ENCODE data around the gene TXNDC11. TPM values are rescaled to one million over a fixed set of nuclear protein-coding genes. Genes with fewer than 3 reads are reported as not detected.

TXNDC11 gene
- total RNA-seq, 2 donors from 2014 or later = 75.0 to 96.9 TPM

DNA sequence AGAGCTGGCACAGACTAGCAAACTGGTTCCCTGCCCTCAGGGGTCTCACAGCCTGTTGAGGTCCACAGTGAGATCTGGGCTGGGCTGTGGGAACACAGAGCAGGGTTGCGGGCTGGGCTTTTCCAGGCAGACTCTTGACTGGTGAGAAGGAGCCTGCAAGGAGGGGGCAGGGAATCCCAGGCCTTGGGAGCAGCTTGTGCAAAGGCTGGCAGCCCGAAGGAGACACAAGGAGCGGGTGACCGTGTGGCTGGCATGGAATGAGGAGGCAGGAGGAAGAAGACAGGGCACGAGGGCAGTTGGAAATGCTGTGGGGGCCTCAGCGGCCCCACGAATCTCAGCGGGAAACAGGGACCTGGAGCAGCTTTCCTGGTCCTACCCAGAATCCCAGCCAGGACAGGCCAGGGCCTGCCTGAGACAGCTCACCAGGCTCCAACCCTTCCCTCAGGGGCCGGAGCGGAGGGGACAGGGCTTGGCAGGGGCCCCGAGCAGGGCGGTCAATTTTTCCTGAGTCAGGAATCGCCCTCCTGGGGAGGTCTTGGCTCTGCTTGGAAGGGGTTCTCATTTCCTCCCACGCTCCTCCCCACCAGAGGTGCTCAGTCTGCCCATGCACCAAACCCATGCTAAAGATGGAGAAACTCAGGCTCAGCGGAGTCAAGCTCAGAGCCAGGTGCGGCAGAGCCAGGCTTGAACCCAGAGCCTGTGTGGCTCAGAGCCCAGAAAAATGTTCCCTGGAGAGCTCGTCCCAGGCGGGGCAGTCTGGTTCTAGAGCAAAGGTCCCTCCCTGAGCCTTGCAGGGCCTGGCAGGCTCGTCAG is 83.6 kb downstream of the TXNDC11 start:
- H3K4me3 ChIP-seq = no peak overlapping the region
- H3K27me3 ChIP-seq (replicated peaks; ENCODE audit: insufficient read depth) = no peaks in the 10 kb centered on the region
- no peak for DNase-seq (ENCODE audit: low spot score)
- peak overlapping the region; percentile 23 to 35 for H3K27ac ChIP-seq
- intact Hi-C loops (cut with DNase I) = no loop called here
- WGBS = 32% methylated on average over 19 of the region's 19 CpGs
- no peaks in the 10 kb centered on the region for H3K4me1 ChIP-seq (replicated peaks)
- H3K36me3 ChIP-seq = no peaks in the 10 kb centered on the region
- TF ChIP-seq, protein P1, sequence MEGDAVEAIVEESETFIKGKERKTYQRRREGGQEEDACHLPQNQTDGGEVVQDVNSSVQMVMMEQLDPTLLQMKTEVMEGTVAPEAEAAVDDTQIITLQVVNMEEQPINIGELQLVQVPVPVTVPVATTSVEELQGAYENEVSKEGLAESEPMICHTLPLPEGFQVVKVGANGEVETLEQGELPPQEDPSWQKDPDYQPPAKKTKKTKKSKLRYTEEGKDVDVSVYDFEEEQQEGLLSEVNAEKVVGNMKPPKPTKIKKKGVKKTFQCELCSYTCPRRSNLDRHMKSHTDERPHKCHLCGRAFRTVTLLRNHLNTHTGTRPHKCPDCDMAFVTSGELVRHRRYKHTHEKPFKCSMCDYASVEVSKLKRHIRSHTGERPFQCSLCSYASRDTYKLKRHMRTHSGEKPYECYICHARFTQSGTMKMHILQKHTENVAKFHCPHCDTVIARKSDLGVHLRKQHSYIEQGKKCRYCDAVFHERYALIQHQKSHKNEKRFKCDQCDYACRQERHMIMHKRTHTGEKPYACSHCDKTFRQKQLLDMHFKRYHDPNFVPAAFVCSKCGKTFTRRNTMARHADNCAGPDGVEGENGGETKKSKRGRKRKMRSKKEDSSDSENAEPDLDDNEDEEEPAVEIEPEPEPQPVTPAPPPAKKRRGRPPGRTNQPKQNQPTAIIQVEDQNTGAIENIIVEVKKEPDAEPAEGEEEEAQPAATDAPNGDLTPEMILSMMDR (IDR thresholded peaks at IDR 0.05) = no peak
- TF ChIP-seq POLR2A (IDR thresholded peaks at IDR 0.05) (no peak), POLR2AphosphoS5 (IDR thresholded peaks at IDR 0.05) (no peak)
- H3K9me3 ChIP-seq = no peaks in the 10 kb centered on the region

DNA sequence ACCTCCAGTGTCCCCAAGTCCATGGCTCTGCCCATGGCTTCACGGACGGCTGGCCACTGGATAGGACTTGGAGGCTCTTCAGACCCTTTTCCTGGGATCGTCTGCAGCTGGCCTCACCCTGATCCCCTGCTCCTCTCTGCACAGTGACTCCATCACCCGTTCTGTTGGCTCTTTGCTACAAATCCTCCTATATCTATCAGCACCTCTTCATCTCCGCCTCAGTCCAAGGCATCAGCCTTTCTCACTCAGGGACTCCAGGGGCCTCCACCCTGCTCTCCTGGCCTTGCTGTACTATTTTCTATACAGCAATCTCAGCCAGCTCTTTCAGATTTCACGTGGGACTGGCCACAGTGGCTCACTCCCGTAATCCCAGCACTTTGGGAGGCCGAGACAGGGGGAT is 85.1 kb downstream of the TXNDC11 start:
- whole genome bisulfite sequencing = 91% methylated on average over 8 of the region's 8 CpGs
- Histone ChIP-seq H3K4me1 (replicated peaks) (no peaks in the 10 kb centered on the region), H3K27ac (no peak overlapping the region), H3K9me3 (no peaks in the 10 kb centered on the region), H3K4me3 (no peak overlapping the region), H3K36me3 (no peaks in the 10 kb centered on the region), H3K27me3 (replicated peaks; ENCODE audit: insufficient read depth) (no peaks in the 10 kb centered on the region)
- no peak for TF ChIP-seq POLR2AphosphoS5 (IDR thresholded peaks at IDR 0.05)
- TF ChIP-seq POLR2A (IDR thresholded peaks at IDR 0.05) = no peak
- TF ChIP-seq, protein P1 (IDR thresholded peaks at IDR 0.05) = no peak
- intact Hi-C loops (cut with DNase I) = no loop called here
- no peak for DNase-seq (ENCODE audit: low spot score)

DNA sequence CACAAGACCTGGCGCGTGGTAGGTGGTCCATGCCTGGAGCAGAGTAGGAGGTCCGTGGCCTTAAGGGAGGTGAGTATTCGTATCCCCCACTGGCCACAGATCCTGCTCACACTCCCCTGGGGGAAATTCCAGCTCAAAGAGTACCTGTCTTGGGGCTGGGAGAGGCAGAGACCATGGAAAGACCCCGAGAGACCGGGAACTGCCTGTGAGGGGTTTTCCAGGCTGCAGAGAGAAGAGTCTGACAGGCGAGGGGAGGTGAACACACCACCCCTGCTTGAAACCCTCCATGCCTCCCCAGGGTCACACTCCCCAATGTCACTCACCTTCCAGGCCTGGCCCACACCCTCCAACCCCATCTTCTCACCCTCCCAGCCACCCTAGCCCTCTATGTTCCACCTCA is 87.0 kb downstream of the TXNDC11 start:
- no peaks in the 10 kb centered on the region for H3K9me3 ChIP-seq
- H3K27me3 ChIP-seq (replicated peaks; ENCODE audit: insufficient read depth) = no peaks in the 10 kb centered on the region
- no peak overlapping the region for H3K4me3 ChIP-seq
- no peaks in the 10 kb centered on the region for H3K36me3 ChIP-seq
- H3K4me1 ChIP-seq (replicated peaks) = no peaks in the 10 kb centered on the region
- TF ChIP-seq POLR2A (IDR thresholded peaks at IDR 0.05) = no peak
- TF ChIP-seq, protein P1 (IDR thresholded peaks at IDR 0.05) = no peak
- no peak for TF ChIP-seq POLR2AphosphoS5 (IDR thresholded peaks at IDR 0.05)
- DNase-seq (ENCODE audit: low spot score) = no peak
- 89% methylated on average over 6 of the region's 7 CpGs for WGBS
- H3K27ac ChIP-seq = no peak overlapping the region
- intact Hi-C loops (cut with DNase I) = no loop called here

DNA sequence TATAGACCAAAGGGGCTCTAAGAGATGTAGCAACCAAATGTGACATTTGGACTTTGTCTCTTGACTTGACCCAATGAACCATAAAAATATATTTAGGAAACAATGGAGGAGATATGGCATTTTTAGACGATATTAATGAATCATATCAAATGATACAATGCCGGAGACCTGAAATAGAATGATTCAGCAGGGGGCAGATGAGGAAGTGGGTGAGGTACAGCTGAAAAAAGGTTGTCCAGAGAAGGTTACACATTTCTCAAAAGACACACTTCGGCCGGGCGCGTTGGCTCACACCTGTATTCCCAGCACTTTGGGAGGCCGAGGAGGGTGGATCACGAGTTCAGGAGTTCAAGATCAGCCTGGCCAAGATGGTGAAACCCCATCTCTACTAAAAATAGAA is 90.9 kb downstream of the TXNDC11 start:
- Histone ChIP-seq H3K27ac (no peak overlapping the region), H3K9me3 (no peaks in the 10 kb centered on the region), H3K4me1 (replicated peaks) (no peaks in the 10 kb centered on the region), H3K27me3 (replicated peaks; ENCODE audit: insufficient read depth) (no peaks in the 10 kb centered on the region), H3K4me3 (no peak overlapping the region), H3K36me3 (no peaks in the 10 kb centered on the region)
- TF ChIP-seq POLR2A (IDR thresholded peaks at IDR 0.05) = no peak
- TF ChIP-seq, protein P1 (IDR thresholded peaks at IDR 0.05) = no peak
- TF ChIP-seq POLR2AphosphoS5 (IDR thresholded peaks at IDR 0.05) = no peak
- intact Hi-C loops (cut with DNase I) = no loop called here
- DNase-seq (ENCODE audit: low spot score) = no peak
- 86% methylated on average over 8 of the region's 8 CpGs for WGBS

All from prostate gland (tissue), 2 donors.